Mucosa of descending colon (tissue), 3 donors: ENCODE measurements around the gene HNRNPA0. TPM values are rescaled to one million over a fixed set of nuclear protein-coding genes. Genes with fewer than 3 reads are reported as not detected.

ENCODE experiments used
- ATAC-seq: fragments of 200-7000 bp; cut with Tn5 transposase; one replicate; pipeline ENCODE4 v1.9.1; 2020; ENCODE audit warnings: mild to moderate bottlenecking, moderate library complexity
- DNase-seq, 3 donors: peaks; one replicate each; pipeline ENCODE4 v3.0.0-alpha.2; 2020
- H3K36me3 ChIP-seq: fragments of 200-600 bp; one replicate; pipeline ENCODE4 v1.8.0; 2021; ENCODE audit warnings: low read depth, mild to moderate bottlenecking
- H3K4me1 ChIP-seq: fragments of 200-600 bp; one replicate; pipeline ENCODE4 v1.8.0; 2021; ENCODE audit warnings: low read depth, mild to moderate bottlenecking
- H3K4me3 ChIP-seq: fragments of 200-600 bp; one replicate; pipeline ENCODE4 v1.8.0; 2021; ENCODE audit warnings: mild to moderate bottlenecking
- H3K9me3 ChIP-seq: fragments of 200-600 bp; one replicate; pipeline ENCODE4 v1.8.0; 2021; ENCODE audit warnings: mild to moderate bottlenecking
- intact Hi-C, 2 donors: fragments of 100-400 bp; cut with DNase I in 1 of 2; cut with micrococcal nuclease in 1 of 2; formaldehyde crosslinking; loops; one replicate each; pipeline versions ENCODE4 v1.11.0 to v1.11.1; 2022; cut with DNase I, micrococcal nuclease
- total RNA-seq, 3 donors: library from RNA; stranded (reverse); fragmentation: NEBNext Ultra II Directional in 2 of 3; extraction: Animal tissue kit (Norgen Biotek cat#: 25700) in 2 of 3; gene quantifications; one replicate each; pipeline versions ENCODE4 v1.2.1 to v1.2.4, GENCODE V29; 2021 to 2023
- TF ChIP-seq, protein P1 (sequence below): fragments of 200-600 bp; IDR thresholded peaks from one replicate; pipeline ENCODE4 v1.8.0; 2022; ENCODE audit warnings: antibody characterized with exemption, mild to moderate bottlenecking
- donor health status: DM: no; HTN: no; CAD: no; lungs with moderate emphysema.
- donor health status: DM: no; HTN: no; CAD: no.
- donor health status: DM: no; HTN: yes; CAD: no.

HNRNPA0 gene
- total RNA-seq, 3 donors from 2014 or later, result 16.9 to 27.9 (median 24.2) TPM

- H3K4me1 ChIP-seq, result peaks cover 8% of the 10 kb centered on the region
- H3K36me3 ChIP-seq, result no peaks in the 10 kb centered on the region
- TF ChIP-seq, protein P1, sequence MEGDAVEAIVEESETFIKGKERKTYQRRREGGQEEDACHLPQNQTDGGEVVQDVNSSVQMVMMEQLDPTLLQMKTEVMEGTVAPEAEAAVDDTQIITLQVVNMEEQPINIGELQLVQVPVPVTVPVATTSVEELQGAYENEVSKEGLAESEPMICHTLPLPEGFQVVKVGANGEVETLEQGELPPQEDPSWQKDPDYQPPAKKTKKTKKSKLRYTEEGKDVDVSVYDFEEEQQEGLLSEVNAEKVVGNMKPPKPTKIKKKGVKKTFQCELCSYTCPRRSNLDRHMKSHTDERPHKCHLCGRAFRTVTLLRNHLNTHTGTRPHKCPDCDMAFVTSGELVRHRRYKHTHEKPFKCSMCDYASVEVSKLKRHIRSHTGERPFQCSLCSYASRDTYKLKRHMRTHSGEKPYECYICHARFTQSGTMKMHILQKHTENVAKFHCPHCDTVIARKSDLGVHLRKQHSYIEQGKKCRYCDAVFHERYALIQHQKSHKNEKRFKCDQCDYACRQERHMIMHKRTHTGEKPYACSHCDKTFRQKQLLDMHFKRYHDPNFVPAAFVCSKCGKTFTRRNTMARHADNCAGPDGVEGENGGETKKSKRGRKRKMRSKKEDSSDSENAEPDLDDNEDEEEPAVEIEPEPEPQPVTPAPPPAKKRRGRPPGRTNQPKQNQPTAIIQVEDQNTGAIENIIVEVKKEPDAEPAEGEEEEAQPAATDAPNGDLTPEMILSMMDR, result no peak
- H3K4me3 ChIP-seq, result no peak overlapping the region
- no peaks in the 10 kb centered on the region for H3K9me3 ChIP-seq
- intact Hi-C loops, result loop anchor here (10.0 kb wide), 2 partner anchors 80 to 100 kb away; no protein-coding TSS in a partner anchor
- DNase-seq (peak; percentile 41 to 52 (median 52)), ATAC-seq (peak; percentile 68)
Measured at GRCh38 chr5:137734962-137735554, 19.1 kb downstream of the HNRNPA0 start.

GRCh38 chr5:137734331-137734730 lies 19.8 kb downstream of the HNRNPA0 start:
- DNase-seq (no peak), ATAC-seq (no peak)
- Histone ChIP-seq H3K4me1 (peaks cover 8% of the 10 kb centered on the region), H3K4me3 (no peak overlapping the region), H3K36me3 (no peaks in the 10 kb centered on the region), H3K9me3 (no peaks in the 10 kb centered on the region)
- intact Hi-C loops, result loop anchor here (10.0 kb wide), 2 partner anchors 80 to 100 kb away; no protein-coding TSS in a partner anchor
- TF ChIP-seq, protein P1, result no peak

- TF ChIP-seq, protein P1, result no peak
- H3K4me1 ChIP-seq, result peaks cover 8% of the 10 kb centered on the region
- H3K36me3 ChIP-seq, result no peaks in the 10 kb centered on the region
- ATAC-seq, result no peak
- DNase-seq, result no peak
- H3K4me3 ChIP-seq, result no peak overlapping the region
- no peaks in the 10 kb centered on the region for H3K9me3 ChIP-seq
- intact Hi-C loops, result loop anchor here (10.0 kb wide), 2 partner anchors 79 to 99 kb away; no protein-coding TSS in a partner anchor
Measured at GRCh38 chr5:137733922-137734321, 20.2 kb downstream of the HNRNPA0 start.

DNA sequence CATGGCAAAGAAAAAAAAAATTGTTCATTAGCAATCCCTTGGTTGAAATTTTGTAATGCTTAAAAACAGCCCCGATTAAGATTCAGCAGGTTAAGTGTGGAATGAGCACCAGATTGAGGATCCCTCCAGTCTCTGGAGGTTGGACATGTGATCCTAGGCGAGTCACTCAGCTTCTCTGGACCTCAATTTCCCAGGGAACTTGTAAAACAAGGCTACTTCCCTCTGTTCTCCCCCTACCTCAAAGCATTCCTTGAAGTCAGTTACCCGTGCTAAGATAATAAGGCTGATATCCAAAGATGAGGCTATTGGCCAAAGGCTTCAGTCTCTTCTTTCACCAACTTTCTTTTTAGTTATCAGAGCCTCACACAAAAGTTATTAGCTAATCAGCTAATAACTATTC lies 21.2 kb downstream of the HNRNPA0 start:
- Histone ChIP-seq H3K9me3 (no peaks in the 10 kb centered on the region), H3K4me3 (no peak overlapping the region), H3K4me1 (peaks cover 8% of the 10 kb centered on the region), H3K36me3 (no peaks in the 10 kb centered on the region)
- ATAC-seq (no peak), DNase-seq (no peak)
- TF ChIP-seq, protein P1, result no peak
- intact Hi-C loops, result loop anchor here (10.0 kb wide), 2 partner anchors 78 to 98 kb away; no protein-coding TSS in a partner anchor

DNA sequence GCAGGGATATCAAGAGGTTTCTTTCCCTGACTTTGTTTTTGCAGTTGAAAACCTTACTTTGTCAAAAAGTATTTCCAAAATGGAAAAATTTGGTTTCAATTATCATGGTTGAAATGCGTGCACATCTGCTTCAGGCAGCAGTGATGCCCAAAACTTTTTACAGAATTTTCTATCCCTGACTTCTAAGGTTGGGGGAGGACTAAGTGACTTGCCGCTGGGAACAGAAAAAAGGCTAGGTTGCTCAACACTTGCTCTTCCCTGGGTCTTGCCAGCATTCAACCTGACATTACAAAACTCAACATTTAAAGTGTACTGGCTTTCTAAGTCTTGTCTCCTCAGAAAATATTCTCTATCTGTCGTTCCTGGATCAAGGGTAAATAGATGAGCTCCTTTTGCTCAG lies 23.0 kb downstream of the HNRNPA0 start:
- TF ChIP-seq, protein P1, result no peak
- intact Hi-C loops, result loop anchor here (10.0 kb wide), 2 partner anchors 76 to 96 kb away; no protein-coding TSS in a partner anchor
- ATAC-seq (no peak), DNase-seq (no peak)
- Histone ChIP-seq H3K36me3 (no peaks in the 10 kb centered on the region), H3K9me3 (no peaks in the 10 kb centered on the region), H3K4me1 (peaks cover 5% of the 10 kb centered on the region), H3K4me3 (no peak overlapping the region)
